GM19328 (cell line): ENCODE data around the gene DHRS9.

ENCODE experiments used
- ATAC-seq: cut with Tn5 transposase; IDR thresholded peaks from one replicate; pipeline ENCODE4 v1.9.1; 2021; ENCODE audit warnings: mild to moderate bottlenecking, moderate library complexity; ENCODE audit not compliant: unreplicated experiment

Gene DHRS9

GRCh38 chr2:169093535-169093934 lies 24.2 kb downstream of the DHRS9 start:
- no peak for ATAC-seq

- ATAC-seq = no peak
Measured at GRCh38 chr2:169094676-169095075, 25.3 kb downstream of the DHRS9 start.

- no peak for ATAC-seq
Measured at GRCh38 chr2:169095621-169096105, 26.3 kb downstream of the DHRS9 start.

- no peak for ATAC-seq
Measured at GRCh38 chr2:169104848-169105247, 35.5 kb downstream of the DHRS9 start.

- ATAC-seq = no peak
Measured at GRCh38 chr2:169105476-169105875, 36.1 kb downstream of the DHRS9 start.

DNA sequence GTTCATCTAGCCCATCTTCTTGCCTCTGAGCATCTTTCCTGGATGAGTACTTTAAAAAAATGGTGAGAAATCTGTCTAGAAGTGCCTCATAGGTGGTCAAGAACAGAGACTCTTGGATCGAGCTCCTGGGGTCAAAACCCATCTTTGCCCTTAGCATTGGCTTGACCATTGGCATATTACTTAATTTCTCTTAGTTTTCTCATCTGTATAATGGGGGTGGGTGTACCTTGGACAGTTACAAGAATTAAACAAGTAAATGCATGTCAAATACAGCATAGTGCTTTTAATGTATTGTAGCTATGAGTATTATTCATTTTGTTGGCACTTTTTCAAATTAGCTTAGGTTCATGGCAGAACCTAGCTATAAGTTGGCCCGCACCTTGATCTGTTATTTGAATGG lies 36.8 kb downstream of the DHRS9 start:
- no peak for ATAC-seq

- no peak for ATAC-seq
Measured at GRCh38 chr2:169106563-169107545, 37.5 kb downstream of the DHRS9 start.

DNA sequence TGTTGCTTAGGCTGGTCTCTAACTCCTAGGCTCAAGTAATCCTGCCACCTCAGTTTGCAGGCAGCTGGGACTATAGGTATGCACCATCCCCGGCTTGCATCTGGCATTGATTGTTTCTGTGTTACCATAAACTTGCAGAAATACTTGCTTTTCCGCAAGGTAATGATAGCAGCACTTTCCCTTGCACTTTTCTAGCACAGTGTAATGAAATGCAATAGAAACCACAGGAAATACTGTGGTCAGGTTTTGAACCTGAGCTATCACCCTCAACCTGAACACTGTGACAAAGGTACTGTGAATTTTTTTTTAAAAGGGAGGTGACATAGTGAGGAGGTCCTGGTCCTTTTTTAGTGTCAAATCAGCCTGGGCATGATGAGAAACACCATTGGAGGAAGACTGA lies 38.3 kb downstream of the DHRS9 start:
- peak; percentile 51 for ATAC-seq

GRCh38 chr2:169108099-169108884 lies 38.9 kb downstream of the DHRS9 start:
- ATAC-seq = no peak

DNA sequence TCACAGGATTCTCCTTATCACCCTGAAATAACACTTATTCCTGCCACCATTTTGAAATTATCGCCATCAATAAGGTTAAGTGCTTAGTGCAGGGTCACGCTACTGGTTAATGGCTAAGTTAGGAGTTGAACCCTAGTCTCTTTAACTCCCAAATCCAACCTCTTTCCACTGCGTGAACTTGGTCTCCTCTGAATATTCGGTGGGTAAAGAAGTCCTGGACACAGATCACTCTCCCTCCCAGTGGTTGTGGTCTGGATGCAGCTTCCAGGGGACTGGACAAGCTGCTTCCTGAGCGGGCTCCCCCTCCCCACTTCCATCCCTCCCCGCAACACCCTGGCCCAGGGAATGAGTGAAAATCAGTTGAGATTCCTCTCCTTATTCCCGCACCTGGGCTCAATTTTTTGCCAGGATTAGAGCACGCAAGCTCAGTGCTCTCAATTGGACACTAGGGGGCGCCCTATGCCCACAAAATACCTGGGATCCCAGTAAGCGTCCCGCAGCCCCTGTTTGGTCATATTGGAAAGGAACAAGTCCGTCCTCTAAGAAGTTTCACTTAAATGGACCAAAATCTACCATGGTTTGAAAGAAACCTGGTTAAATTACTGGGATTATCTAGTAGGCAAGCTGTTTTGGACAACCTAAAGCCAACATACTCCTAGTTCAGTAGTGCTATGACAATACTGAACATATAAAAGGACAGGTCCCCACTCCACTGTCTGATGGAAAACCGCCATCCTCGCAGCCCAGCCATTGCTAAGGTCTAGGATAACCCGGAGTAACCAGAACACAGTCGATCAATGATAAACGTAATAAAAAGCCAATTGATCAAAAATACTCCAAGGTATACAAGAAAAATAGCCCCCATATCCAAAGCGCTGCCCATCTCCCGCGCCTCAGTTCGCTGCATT lies 40.4 kb downstream of the DHRS9 start:
- no peak for ATAC-seq

DNA sequence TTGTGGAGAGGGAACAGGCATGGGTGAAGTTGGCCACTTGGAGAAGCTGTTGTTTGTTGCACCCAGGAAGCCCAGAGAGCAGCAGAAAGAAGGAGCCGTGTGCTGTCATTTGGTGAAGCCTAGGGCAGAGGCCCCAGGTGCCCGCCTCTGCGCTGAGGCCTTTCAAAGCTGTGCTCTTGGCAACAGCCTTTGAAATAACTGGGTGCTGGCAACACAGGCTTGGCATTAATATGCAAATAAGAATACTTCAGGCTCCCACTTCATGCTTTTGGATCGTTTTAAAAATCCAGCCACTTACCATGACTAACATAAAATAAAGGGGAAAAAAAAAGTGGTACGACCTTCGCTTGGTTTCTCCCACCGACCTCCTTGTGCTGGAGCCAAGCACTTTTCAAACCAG lies 41.1 kb downstream of the DHRS9 start:
- no peak for ATAC-seq

DNA sequence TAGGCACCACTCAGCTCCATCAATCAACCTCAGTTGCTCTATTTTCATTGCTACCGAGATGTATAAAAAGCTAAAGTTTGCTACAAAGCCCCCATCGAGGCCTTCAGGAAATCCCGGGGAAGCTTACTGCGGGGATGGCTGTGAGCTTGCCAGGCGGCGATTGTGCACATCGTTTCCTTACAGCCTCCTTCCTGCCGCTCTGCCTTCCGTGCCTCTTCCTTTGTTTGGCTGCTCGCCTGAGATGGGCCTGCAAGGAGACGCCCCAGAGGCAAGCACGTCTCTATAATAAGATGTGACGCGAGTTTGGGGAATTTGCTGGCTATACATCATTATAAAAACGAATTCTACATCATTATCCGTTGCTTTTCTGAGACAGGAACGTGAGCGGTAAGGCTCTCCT lies 41.6 kb downstream of the DHRS9 start:
- ATAC-seq = no peak

DNA sequence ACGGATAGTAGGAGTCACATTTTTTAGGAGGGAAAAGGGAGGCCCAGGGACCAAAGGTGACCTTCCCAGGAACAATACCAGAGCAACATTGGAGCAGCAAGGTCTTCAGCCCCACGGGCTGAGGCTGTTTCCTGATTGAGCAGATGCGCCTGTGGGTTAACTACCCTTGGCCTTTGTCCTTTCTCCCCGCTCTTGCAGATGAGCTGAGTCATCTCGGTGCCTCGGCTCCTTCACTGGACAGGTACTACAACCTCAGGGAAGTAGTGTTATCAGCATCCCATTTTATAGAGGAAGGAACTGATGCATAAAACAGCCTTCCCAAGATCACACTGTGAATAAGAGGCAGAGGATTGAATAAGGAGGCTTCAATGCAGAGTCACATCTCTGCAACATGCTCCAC lies 43.5 kb downstream of the DHRS9 start:
- no peak for ATAC-seq

GRCh38 chr2:169114056-169114455 lies 44.7 kb downstream of the DHRS9 start:
- ATAC-seq = no peak

DNA sequence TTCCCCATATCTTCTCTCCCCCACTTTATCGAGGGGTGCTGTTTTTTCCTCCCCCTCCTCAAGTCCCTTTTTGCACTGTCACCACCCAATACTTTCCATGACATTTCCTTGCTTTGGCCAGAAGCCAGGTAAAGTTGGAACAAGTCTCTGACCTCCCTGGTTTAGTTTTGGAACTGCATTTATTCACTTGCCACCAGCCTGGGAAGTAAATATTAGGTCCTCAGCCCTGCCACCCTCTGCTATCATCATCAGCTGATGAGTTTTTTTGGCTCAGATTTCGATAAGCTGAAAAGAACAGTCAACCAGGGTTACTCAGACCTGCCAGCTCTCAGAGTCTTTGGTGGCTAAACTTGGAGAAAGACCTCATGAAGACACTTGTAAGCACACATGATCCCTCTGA lies 47.0 kb downstream of the DHRS9 start:
- ATAC-seq = no peak

DNA sequence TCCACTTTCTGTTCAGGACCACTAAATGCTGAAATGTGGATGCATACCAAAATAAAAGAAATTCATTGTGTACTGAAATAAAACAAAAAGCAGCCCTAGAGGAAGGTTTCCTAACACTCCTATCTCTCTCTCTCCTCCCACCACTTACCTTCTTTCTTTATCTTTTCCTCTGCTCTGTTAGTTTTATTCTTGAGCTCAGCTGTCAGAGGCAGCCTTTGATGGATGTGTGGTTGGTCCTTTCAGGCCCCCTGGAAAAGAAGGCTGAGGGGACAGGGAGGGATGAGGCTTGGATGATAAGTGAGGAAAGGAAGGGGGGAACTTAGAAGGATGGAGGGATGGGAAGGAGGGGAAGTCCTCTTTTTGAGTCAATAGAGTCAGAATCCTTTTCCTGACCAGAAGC lies 47.6 kb downstream of the DHRS9 start:
- no peak for ATAC-seq

- no peak for ATAC-seq
Measured at GRCh38 chr2:169118060-169118459, 48.7 kb downstream of the DHRS9 start.

DNA sequence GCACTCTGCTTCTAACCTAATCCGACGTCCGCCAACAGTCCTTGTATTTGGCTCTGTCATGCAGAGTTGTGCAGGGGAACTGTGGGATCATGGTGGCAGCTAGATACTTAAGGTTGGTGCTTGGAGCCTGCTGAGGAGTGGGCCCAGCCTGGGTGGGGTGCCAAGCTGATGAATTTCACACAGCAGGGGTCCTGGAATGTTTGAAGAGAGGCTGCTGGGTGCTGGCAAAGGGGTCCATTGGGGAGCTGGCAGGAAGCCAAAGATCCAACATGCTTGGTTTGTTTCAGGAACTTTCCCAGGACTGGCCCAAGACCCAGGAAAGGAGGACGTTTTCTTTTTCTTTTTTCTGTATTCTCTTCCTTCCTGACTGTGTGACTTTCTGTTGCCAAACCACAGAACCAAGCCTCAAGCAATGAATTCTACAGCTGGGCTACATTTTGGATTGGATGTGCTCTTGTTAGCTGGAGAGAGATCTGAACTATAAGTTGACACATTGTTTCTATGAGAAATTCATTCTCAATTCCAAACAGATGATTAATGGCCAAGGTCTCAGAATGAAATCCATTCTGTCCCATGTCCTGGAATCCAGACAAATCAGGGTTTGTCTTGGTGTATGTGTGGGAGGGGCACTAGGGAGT lies 49.9 kb downstream of the DHRS9 start:
- ATAC-seq = no peak

GRCh38 chr2:169119851-169120250 lies 50.5 kb downstream of the DHRS9 start:
- ATAC-seq = no peak

DNA sequence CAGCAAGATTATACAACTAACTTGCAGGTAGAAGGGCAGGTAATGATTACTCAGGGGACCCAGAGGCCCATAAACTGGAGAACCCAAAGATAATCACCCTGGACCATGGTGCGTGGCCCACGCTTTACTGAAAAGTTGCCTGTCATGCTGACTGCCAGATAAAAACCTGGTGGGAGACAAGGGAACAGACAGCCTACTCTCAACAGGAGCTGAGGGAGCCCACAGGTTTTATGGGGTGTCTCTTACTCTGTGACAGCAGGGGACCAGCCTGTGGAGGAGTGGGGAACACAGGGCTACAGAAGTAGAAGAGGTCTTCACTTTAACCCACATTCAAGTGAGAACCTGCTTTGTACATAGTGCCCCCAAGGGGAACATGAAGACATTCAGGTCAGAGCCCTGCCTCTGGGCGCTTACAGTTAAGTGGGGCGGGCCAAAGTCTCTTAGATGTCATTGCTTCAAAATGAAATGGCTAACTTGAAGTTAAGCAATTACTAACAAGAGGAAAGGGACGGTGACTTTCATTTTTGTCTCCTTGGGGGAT lies 60.4 kb downstream of the DHRS9 start:
- ATAC-seq = no peak
